H1 (cell line): ENCODE measurements around the gene DNAJC7. TPM values are rescaled to one million over a fixed set of nuclear protein-coding genes. Genes with fewer than 3 reads are reported as not detected.

Source experiments
- CTCF ChIA-PET: fragments of 300-600 bp; sonication (Branson Sonifier 250); formaldehyde crosslinking; loops from one replicate; lab custom pipeline; 2021; ENCODE audit not compliant: partially characterized antibody; lab: Charles Lee
- POLR2A ChIA-PET: fragments of 300-600 bp; sonication (Branson Sonifier 250); formaldehyde crosslinking; loops from one replicate; lab custom pipeline; 2021; ENCODE audit warnings: inconsistent platforms; ENCODE audit not compliant: partially characterized antibody; lab: Charles Lee
- DNase-seq, 2 experiments: peaks; one replicate each; pipeline versions ENCODE4 v3.0.0 to v3.0.0-alpha.2; 2010 to 2022; ENCODE audit warnings: low spot score in 2 of 2, low read depth in 1 of 2, mixed read lengths in 1 of 2
- FAIRE-seq: peaks from 2 replicates; lab custom pipeline; 2011; peaks lifted over from hg19 to GRCh38; lab: Jason Lieb, UNC
- H2AFZ ChIP-seq: 2 replicates; pipeline ENCODE4 v1.8.1; 2012; ENCODE audit warnings: low read length, inconsistent platforms
- H2AK5ac ChIP-seq: 2 replicates; pipeline ENCODE4 v1.6.1; 2013; ENCODE audit warnings: low read depth, low read length
- H2BK120ac ChIP-seq: replicated peaks from 2 replicates; pipeline ENCODE3; 2013; ENCODE audit warnings: low read depth, low read length, inconsistent platforms
- H2BK12ac ChIP-seq: 2 replicates; pipeline ENCODE4 v1.6.1; 2013; ENCODE audit warnings: low read depth, low read length
- H2BK15ac ChIP-seq: 2 replicates; pipeline ENCODE4 v1.6.1; 2013; ENCODE audit warnings: low read length
- H2BK20ac ChIP-seq: 2 replicates; pipeline ENCODE4 v1.6.1; 2013; ENCODE audit warnings: low read length
- H2BK5ac ChIP-seq: 2 replicates; pipeline ENCODE4 v1.6.1; 2013; ENCODE audit warnings: low read depth, low read length
- H3K14ac ChIP-seq: 2 replicates; pipeline ENCODE4 v1.6.1; 2013; ENCODE audit warnings: inconsistent platforms; ENCODE audit not compliant: insufficient read length
- H3K18ac ChIP-seq: 2 replicates; pipeline ENCODE4 v1.6.1; 2013; ENCODE audit warnings: low read length; ENCODE audit errors: extremely low read depth
- H3K23ac ChIP-seq: 2 replicates; pipeline ENCODE4 v1.6.1; 2013; ENCODE audit warnings: inconsistent platforms; ENCODE audit not compliant: insufficient read length
- H3K23me2 ChIP-seq: 2 replicates; pipeline ENCODE4 v1.6.1; 2013; ENCODE audit warnings: low read depth, low read length
- H3K27ac ChIP-seq: 2 replicates; pipeline ENCODE4 v1.6.1; 2011; ENCODE audit warnings: low read depth, low read length, inconsistent platforms
- H3K27me3 ChIP-seq, 4 experiments: replicated peaks in 1 of 4; 1 replicate in 1 of 4; 2 replicates in 3 of 4; pipeline versions ENCODE4 v1.6.1 to v1.8.1; 2011 to 2013; ENCODE audit warnings: low read length in 3 of 4, mild to moderate bottlenecking in 3 of 4, inconsistent platforms in 2 of 4, mixed read lengths in 2 of 4, moderate library complexity in 1 of 4; ENCODE audit not compliant: control insufficient read depth in 3 of 4, insufficient read depth in 3 of 4; ENCODE audit errors: extremely low read depth in 1 of 4
- H3K36me3 ChIP-seq, 4 experiments: 2 replicates each; pipeline versions ENCODE4 v1.6.1 to v1.8.1; 2011 to 2013; ENCODE audit warnings: mild to moderate bottlenecking in 4 of 4, low read length in 3 of 4, moderate library complexity in 2 of 4, control low read depth in 1 of 4, inconsistent platforms in 1 of 4; ENCODE audit not compliant: insufficient read depth in 4 of 4, control insufficient read depth in 2 of 4
- H3K4ac ChIP-seq: replicated peaks from 2 replicates; pipeline ENCODE3; 2013; ENCODE audit warnings: low read length, low read depth, mixed read lengths, inconsistent platforms; ENCODE audit not compliant: insufficient read length
- H3K4me1 ChIP-seq, 4 experiments: replicated peaks in 1 of 4; 1 replicate in 1 of 4; 2 replicates in 3 of 4; pipeline versions ENCODE4 v1.6.1 to v1.8.1; 2011 to 2013; ENCODE audit warnings: low read length in 3 of 4, inconsistent platforms in 2 of 4, mixed read lengths in 1 of 4; ENCODE audit not compliant: insufficient read depth in 4 of 4, control insufficient read depth in 3 of 4
- H3K4me2 ChIP-seq, 2 experiments: 2 replicates each; pipeline versions ENCODE4 v1.6.1 to v1.8.1; 2011 to 2013; ENCODE audit warnings: low read depth in 2 of 2, low read length in 2 of 2, control low read depth in 1 of 2, inconsistent platforms in 1 of 2, mild to moderate bottlenecking in 1 of 2; ENCODE audit not compliant: insufficient read depth in 1 of 2
- H3K4me3 ChIP-seq, 4 experiments: fragments of 200-600, 300-600 bp in 1 of 4; sonication (generic), shearing (Covaris generic), sonication (Bioruptor Twin) in 1 of 4; 2 replicates each; pipeline versions ENCODE4 v1.5.1 to v1.8.1; 2011 to 2016; ENCODE audit warnings: low read length in 4 of 4, low read depth in 3 of 4, control low read depth in 2 of 4, inconsistent platforms in 2 of 4, mild to moderate bottlenecking in 2 of 4, mixed read lengths in 1 of 4, moderate library complexity in 1 of 4; ENCODE audit not compliant: insufficient read depth in 2 of 4; ENCODE audit errors: extremely low read depth in 1 of 4
- H3K56ac ChIP-seq: replicated peaks from 2 replicates; pipeline ENCODE3; 2013; ENCODE audit warnings: low read depth, mild to moderate bottlenecking, mixed read lengths, low read length, inconsistent platforms; ENCODE audit not compliant: insufficient read length
- H3K79me1 ChIP-seq: 2 replicates; pipeline ENCODE4 v1.6.1; 2013; ENCODE audit warnings: low read depth, low read length, control low read depth
- H3K79me2 ChIP-seq, 2 experiments: 2 replicates each; pipeline versions ENCODE4 v1.6.1 to v1.8.1; 2012 to 2013; ENCODE audit warnings: low read length in 2 of 2, mild to moderate bottlenecking in 2 of 2, inconsistent platforms in 1 of 2; ENCODE audit not compliant: insufficient read depth in 2 of 2, control insufficient read depth in 1 of 2
- H3K9ac ChIP-seq, 4 experiments: replicated peaks in 1 of 4; 1 replicate in 1 of 4; 2 replicates in 3 of 4; pipeline versions ENCODE4 v1.6.1 to v1.8.1; 2011 to 2013; ENCODE audit warnings: low read depth in 3 of 4, low read length in 3 of 4, control low read depth in 2 of 4, mild to moderate bottlenecking in 2 of 4, moderate library complexity in 2 of 4, inconsistent platforms in 1 of 4; ENCODE audit errors: extremely low read depth in 1 of 4
- H3K9me3 ChIP-seq, 2 experiments: 2 replicates each; pipeline versions ENCODE4 v1.6.1 to v1.8.1; 2012 to 2013; ENCODE audit warnings: mild to moderate bottlenecking in 2 of 2, moderate library complexity in 2 of 2, control low read depth in 1 of 2, inconsistent platforms in 1 of 2, low read depth in 1 of 2, low read length in 1 of 2, mixed read lengths in 1 of 2; ENCODE audit not compliant: insufficient read depth in 2 of 2
- H4K20me1 ChIP-seq, 2 experiments: replicated peaks in 1 of 2; 2 replicates each; pipeline versions ENCODE3 to v1.8.1; 2011 to 2013; ENCODE audit warnings: inconsistent platforms in 2 of 2, low read length in 2 of 2, mild to moderate bottlenecking in 1 of 2; ENCODE audit not compliant: insufficient read depth in 2 of 2, control insufficient read depth in 1 of 2
- H4K5ac ChIP-seq: 2 replicates; pipeline ENCODE4 v1.6.1; 2013; ENCODE audit warnings: low read length, low read depth, mixed read lengths, inconsistent platforms; ENCODE audit not compliant: insufficient read length
- H4K8ac ChIP-seq: 2 replicates; pipeline ENCODE4 v1.8.0; 2013; ENCODE audit warnings: mild to moderate bottlenecking, moderate library complexity, low read length, inconsistent platforms; ENCODE audit not compliant: insufficient read depth; ENCODE audit errors: extremely low read depth
- H4K91ac ChIP-seq: replicated peaks from 2 replicates; pipeline ENCODE3; 2013; ENCODE audit warnings: low read length, mixed read lengths, inconsistent platforms; ENCODE audit not compliant: insufficient read length
- PHF8 ChIP-seq: fragments of 200-600 bp; sonication (generic); conservative IDR thresholded peaks from 2 replicates; pipeline ENCODE4 v1.7.1; 2012; ENCODE audit warnings: low read depth, mild to moderate bottlenecking, inconsistent platforms, low read length, moderate library complexity
- RXRA ChIP-seq: IDR thresholded peaks from 2 replicates; pipeline ENCODE4 v1.6.1; 2011; ENCODE audit warnings: low read depth, mild to moderate bottlenecking, low read length, moderate library complexity; ENCODE audit not compliant: insufficient read depth
- TBP ChIP-seq: IDR thresholded peaks from 2 replicates; pipeline ENCODE4 v1.6.1; 2011; ENCODE audit warnings: low read depth, low read length, improper control_type of control experiment
- TEAD4 ChIP-seq: IDR thresholded peaks from 2 replicates; pipeline ENCODE4 v1.6.1; 2012; ENCODE audit warnings: low read depth, low read length, inconsistent platforms, mixed read lengths
- WGBS, 2 experiments: shearing (Covaris generic) in 1 of 2; methylation state at CpG; one replicate each; pipeline versions ENCODE4 v1.1.6 to v1.1.7; 2013 to 2015; ENCODE audit warnings: low lambda C conversion rate in 2 of 2, mixed read lengths in 2 of 2, inconsistent platforms in 1 of 2, low coverage in 1 of 2, missing lambda C conversion rate in 1 of 2; ENCODE audit not compliant: insufficient replicate concordance in 2 of 2, insufficient coverage in 1 of 2, insufficient read length in 1 of 2; ENCODE audit errors: extremely low coverage in 1 of 2, missing lambda C conversion rate in 1 of 2; 5-methylcytosine and 5-hydroxymethylcytosine counted together
- polyA plus RNA-seq, 7 experiments: library from polyadenylated mRNA; depleted of rRNA in 3 of 7; stranded (reverse) in 5 of 7; unstranded in 2 of 7; fragments of >200 nt in 5 of 7; fragments of 200-250 nt in 2 of 7; gene quantifications; 1 replicate in 5 of 7; 2 replicates in 1 of 7; 4 replicates in 1 of 7; pipeline versions ENCODE4 v1.2.1 to v1.2.3, GENCODE V29; 2011 to 2013; ENCODE audit warnings: missing spikeins in 2 of 7, mixed read lengths in 2 of 7
- total RNA-seq: library from RNA; stranded (reverse); fragmentation: NEBNext Ultra II Directional; extraction: Animal tissue kit (Norgen Biotek cat#: 25700); gene quantifications from 2 replicates; pipeline ENCODE4 v1.2.1, GENCODE V29; 2021

Gene DNAJC7
- total and polyA plus RNA-seq, 2 of the 8 experiments (the other 6 are each of a cell fraction or from before 2014, with no cell fraction given) = 31.0 to 148 TPM

- WGBS, 2 experiments = 73% methylated on average over 1 of the region's 1 CpG; no CpG with 5 or more reads in 1 of the 2 experiments
- no peaks in the 10 kb centered on the region for H3K79me1 ChIP-seq
- POLR2A ChIA-PET = interaction anchor here (0.6 to 2.0 kb wide), 6 partner anchors 8 to 1270 kb away, joined by 3 to 8 read pairs (median 4); partner anchors contain the start of gene DNAJC7
- H2BK12ac ChIP-seq = no peak overlapping the region
- no peak overlapping the region for H4K5ac ChIP-seq
- no peak overlapping the region for H3K18ac ChIP-seq
- no peak overlapping the region for H3K27ac ChIP-seq
- H2BK120ac ChIP-seq = no peak overlapping the region
- H3K4me1 ChIP-seq = peaks cover 0 to 2% (median 0%) of the 10 kb centered on the region in 4 experiments; a peak in 4 of 7 replicates
- no peak overlapping the region for H2BK5ac ChIP-seq
- DNase-seq (no peak), FAIRE-seq (no peak)
- H3K27me3 ChIP-seq = peaks cover 0 to 4% (median 0%) of the 10 kb centered on the region in 4 experiments; a peak in 2 of 7 replicates
- CTCF ChIA-PET = interaction anchor here (0.8 to 38.8 kb wide), 9 partner anchors 8 to 61 kb away, joined by 3 to 1084 read pairs (median 5); partner anchors contain the start of genes DHX58, DNAJC7, HSPB9 and KAT2A
- H2AK5ac ChIP-seq = no peak overlapping the region
- no peak overlapping the region for H2BK15ac ChIP-seq
- H3K9me3 ChIP-seq = no peaks in the 10 kb centered on the region
- H3K4ac ChIP-seq = no peak overlapping the region
- no peak overlapping the region for H2AFZ ChIP-seq
- no peak overlapping the region for H3K4me2 ChIP-seq
- no peak overlapping the region for H4K91ac ChIP-seq
- H3K56ac ChIP-seq = no peak overlapping the region
- no peaks in the 10 kb centered on the region for H3K36me3 ChIP-seq
- no peaks in the 10 kb centered on the region for H4K20me1 ChIP-seq
- no peak overlapping the region for H4K8ac ChIP-seq
- peaks cover 6% of the 10 kb centered on the region; the same call in 1 of the 2 replicates for H3K23me2 ChIP-seq
- no peak overlapping the region for H3K14ac ChIP-seq
- no peak overlapping the region for H2BK20ac ChIP-seq
- no peak overlapping the region for H3K9ac ChIP-seq
- no peak for TF ChIP-seq RXRA
- no peak for TF ChIP-seq TBP
- no peak for TF ChIP-seq PHF8
- no peak for TF ChIP-seq TEAD4
- H3K23ac ChIP-seq = no peak overlapping the region
- no peaks in the 10 kb centered on the region for H3K79me2 ChIP-seq
- H3K4me3 ChIP-seq = no peak overlapping the region
Measured at GRCh38 chr17:42045719-42046118, 28.5 kb upstream of the DNAJC7 start.
